Epithelial cell of umbilical artery (primary cell): ENCODE results near the gene PLAAT3. TPM values are rescaled to one million over a fixed set of nuclear protein-coding genes. Genes with fewer than 3 reads are reported as not detected.

Source experiments
- total RNA-seq: library from RNA; depleted of rRNA; stranded (reverse); fragments of >200 nt; gene quantifications from 2 replicates; pipeline ENCODE4 v1.2.3, GENCODE V29; 2014

PLAAT3 gene
- 28.3 and 55.5 TPM in 2 replicates for total RNA-seq

DNA sequence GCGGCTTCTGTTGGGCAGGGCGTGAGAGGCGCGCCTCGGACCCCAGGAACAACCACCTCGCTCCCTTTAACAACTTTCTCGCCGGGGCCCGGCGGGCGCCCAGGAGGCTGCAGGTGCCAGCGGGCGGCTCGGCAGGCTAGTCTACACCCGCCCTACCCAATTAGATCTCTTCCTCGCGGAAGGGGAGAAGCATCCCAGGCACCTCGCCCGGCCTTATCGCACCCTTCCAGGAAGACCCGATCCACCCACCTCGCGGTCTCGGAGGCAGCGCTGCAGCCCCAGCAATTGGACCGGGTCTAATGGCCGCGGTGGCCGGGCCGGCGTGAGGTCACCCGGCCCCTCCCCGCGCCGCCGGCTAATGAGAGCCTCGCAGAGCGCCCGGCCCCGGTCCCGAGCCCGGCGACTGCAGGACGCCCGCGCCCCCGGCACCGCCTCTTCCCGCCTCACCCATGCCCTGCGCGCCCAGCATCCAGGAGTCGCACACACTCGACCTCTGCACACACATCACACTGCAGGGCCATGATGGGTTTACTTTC is at the start of gene PLAAT3:
Gene PLAAT3, minus strand, starts transcription at position 298 of the 536 bp plus-strand sequence. CDS start 419 bp downstream, outside the sequence.

DNA sequence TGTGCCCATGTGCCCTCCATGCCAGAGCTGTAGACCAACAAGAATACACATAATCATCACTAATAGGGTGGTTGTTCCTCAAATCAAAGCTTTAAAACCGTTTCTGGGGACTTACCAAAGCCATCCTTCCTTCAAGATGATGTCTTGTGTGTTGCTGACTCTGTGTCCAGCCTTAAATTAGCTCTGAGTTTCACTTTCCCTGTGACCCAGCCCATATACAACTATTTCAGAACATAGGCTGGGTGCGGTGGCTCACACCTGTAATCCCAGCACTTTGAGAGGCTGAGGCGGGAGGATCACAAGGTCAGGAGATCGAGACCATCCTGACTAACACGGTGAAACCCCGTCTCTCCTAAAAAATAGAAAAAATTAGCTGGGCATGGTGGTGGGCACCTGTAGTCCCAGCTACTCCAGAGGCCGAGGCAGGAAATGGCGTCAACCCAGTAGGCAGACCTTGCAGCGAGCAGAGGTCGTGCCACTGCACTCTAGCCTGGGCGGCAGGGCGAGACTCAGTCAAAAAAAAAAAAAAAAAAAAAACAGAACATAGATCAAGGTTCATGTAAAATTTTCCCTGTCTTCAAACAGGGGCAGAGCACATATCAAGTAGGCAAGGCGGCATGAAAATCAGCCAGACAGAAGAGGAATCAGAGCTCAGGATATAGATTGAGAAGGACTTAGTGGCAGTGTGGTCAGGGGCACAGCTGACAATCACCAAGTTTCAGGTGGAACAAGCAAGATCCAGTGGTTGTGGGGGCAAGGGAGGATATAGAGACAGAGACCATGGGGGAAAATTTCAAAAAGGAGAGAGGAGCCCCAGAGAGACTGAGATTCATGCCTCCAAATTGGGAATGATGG is 50.8 kb downstream of the PLAAT3 start, which contains the start of gene PLAAT2:
Gene PLAAT2, minus strand, starts transcription at position 179 of the 855 bp plus-strand sequence. Its CDS starts 55 bp downstream, at position 124.

DNA sequence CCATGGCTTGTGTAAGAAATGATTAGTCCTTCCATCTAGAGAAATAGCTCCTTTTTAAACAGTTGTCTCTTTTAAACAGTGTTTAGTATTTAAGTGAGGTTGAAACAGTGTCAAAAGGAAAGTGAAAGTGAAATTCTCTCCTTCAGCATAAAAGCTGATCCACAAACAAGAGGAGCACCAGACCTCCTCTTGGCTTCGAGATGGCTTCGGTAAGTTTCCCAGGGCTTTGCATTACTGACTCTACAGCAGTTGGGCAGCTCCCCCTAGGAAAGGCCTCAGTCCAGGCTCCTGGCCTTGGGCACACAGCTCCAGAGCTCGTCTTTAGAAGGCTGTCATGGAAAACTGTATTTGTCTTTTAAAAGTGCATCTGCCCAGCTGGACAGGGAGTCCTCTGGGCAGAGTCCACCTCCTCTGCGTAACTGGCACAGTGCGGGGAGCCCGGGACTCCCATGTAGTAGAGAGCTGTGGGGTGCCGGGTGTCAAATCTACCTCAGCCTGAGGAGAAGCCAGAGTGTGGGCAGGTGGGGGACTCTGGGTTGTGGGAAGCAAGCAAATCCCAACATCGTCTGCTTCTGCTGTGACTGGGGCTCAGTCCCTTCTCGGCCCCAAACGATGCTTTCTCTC is 77.5 kb downstream of the PLAAT3 start, which contains the start of gene PLAAT4:
Gene PLAAT4, plus strand, starts transcription at position 140 of the 624 bp plus-strand sequence. Its CDS starts 61 bp downstream, at position 201.

Other genes with a start within 250 kb of the PLAAT3 start
- gene SLC22A9, start 244.6 kb downstream of the PLAAT3 start, total RNA-seq, result not detected in 2 replicates
- gene PLAAT5, start 123.3 kb downstream of the PLAAT3 start, total RNA-seq, result not detected in 2 replicates
- not detected in 2 replicates for gene LGALS12, start 108.3 kb downstream of the PLAAT3 start, total RNA-seq
- gene PLAAT4, start 77.6 kb downstream of the PLAAT3 start, total RNA-seq, result 0.65 and 7.9 TPM in 2 replicates
- gene PLAAT2, start 51.1 kb downstream of the PLAAT3 start, total RNA-seq, result not detected in 2 replicates
- gene ATL3, start 56.9 kb upstream of the PLAAT3 start, total RNA-seq, result 70.2 and 76.7 TPM in 2 replicates
- 37.4 and 41.9 TPM in 2 replicates for gene RTN3, start 67.1 kb upstream of the PLAAT3 start, total RNA-seq
- gene ZFTA, start 154.3 kb upstream of the PLAAT3 start, total RNA-seq, result 12.3 and 20.4 TPM in 2 replicates
- 15.6 and 17.2 TPM in 2 replicates for gene SPINDOC, start 199.0 kb upstream of the PLAAT3 start, total RNA-seq
- 8.4 and 9.0 TPM in 2 replicates for gene MARK2, start 224.7 kb upstream of the PLAAT3 start, total RNA-seq